HG03175 (cell line): ENCODE results near the gene CTR9.

Experiments
- ATAC-seq: cut with Tn5 transposase; IDR thresholded peaks from one replicate; pipeline ENCODE4 v1.9.1; 2021; ENCODE audit warnings: mild to moderate bottlenecking, moderate library complexity; ENCODE audit not compliant: unreplicated experiment

The CTR9 gene

GRCh38 chr11:10742460-10743208, 8.4 kb upstream of the CTR9 start:
- no peak for ATAC-seq

DNA sequence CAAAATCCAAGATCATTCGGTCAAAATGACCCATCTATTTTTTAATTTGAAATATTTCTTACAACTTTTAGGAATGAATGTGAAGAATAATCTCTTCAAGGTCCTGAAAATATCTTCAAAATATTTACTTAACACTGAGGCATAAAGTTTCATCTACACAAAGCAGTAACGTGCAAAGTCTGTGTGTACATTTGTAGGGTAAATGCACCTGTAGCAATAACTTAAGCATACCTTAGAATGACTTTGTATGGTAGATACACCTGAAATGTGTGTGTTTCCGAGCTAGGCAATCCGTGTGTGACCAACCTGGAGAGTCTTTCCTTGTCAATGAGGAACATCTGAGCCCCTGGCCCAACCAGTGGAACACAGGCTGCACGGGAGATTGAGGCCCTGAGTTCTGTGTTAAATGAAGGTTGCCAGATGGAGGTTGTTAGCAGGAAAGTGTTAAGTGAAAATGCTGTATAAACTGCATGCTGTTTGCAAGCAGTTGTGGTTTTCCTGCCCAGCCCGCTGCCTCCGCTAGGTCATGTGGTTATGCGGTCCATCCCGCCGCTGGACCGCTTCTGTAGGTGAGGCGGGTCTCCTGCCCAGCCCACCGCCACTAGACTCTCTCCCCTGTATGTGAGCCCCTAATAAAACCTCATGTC, 7.6 kb upstream of the CTR9 start:
- ATAC-seq: no peak

DNA sequence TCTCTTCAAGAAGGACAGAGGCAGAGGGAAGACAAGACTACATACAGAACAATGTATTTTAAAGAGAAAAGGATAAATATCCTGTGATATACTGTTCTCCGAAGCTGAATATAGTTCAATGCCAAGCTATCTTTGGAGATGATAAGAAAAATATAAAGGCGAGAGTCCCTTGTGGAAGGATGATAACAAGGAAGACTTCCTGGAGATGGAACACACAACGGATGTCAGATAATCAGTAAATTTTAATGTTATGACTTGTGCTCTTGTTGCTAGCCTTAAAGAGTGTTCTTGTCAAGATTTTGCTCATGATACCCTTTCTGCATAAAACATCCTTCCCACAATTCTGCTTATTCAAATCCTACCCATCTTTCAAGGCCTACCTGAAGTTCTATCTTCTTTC, 6.8 kb upstream of the CTR9 start:
- ATAC-seq: no peak

DNA sequence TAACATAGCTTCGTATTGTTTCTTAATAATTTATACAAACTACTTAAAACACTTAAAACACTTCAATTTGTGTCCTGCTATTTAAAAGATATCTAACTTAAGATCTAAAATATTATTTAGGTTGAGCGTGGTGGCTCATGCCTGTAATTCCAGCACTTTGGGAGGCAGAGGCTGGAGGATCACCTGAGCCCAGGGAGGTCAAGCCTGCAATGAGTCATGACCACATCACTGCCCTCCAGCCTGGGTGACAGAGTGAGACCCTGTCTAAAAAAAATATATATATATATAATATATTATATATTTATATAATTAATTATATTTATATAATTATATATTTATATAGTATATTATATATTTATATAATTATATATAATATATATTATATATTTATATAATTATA, 4.2 kb upstream of the CTR9 start:
- ATAC-seq: no peak

GRCh38 chr11:10747733-10748132, 3.3 kb upstream of the CTR9 start:
- ATAC-seq: no peak

DNA sequence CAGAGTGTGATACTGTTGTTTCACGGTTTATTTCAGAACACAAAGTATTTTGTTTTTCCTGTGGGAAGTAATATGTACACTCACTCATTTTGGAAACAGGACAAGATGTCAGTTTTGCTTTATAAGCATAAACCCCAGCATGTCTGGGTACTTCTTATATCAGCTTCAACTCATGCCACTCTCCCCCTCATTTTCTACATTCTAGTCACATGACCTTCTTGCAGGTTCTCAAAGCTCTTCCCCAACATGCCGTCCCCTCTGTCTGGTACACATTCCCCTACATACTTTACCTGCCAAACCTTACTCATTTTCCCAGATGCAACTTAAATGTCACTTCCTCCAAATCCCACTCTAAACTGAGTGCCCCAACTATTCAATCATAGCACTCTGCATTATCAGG, 1.6 kb upstream of the CTR9 start:
- no peak for ATAC-seq

DNA sequence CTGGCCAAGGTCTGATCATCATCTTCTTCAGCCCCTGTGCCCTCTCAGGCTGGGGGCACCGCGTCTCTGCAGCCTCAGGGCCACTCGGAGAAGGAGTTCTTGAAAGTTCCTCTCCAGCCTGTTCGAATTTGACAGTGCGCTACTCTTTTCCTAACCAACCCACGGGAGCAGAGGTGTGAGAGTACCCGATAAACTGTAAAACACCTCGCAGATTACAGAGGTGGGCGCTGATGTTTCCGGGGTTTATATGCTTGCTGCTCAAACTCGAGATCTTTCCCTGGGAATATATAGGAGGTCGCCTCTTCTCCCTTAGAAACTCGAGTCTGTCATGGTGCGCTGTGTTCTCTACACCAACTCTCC, 515 bp downstream of the CTR9 start:
- ATAC-seq: no peak

GRCh38 chr11:10752061-10752460, 1.0 kb downstream of the CTR9 start:
- ATAC-seq: no peak

- ATAC-seq: no peak
Observed at GRCh38 chr11:10752486-10752885, 1.4 kb downstream of the CTR9 start.

- no peak for ATAC-seq
Observed at GRCh38 chr11:10758957-10759356, 7.9 kb downstream of the CTR9 start.

DNA sequence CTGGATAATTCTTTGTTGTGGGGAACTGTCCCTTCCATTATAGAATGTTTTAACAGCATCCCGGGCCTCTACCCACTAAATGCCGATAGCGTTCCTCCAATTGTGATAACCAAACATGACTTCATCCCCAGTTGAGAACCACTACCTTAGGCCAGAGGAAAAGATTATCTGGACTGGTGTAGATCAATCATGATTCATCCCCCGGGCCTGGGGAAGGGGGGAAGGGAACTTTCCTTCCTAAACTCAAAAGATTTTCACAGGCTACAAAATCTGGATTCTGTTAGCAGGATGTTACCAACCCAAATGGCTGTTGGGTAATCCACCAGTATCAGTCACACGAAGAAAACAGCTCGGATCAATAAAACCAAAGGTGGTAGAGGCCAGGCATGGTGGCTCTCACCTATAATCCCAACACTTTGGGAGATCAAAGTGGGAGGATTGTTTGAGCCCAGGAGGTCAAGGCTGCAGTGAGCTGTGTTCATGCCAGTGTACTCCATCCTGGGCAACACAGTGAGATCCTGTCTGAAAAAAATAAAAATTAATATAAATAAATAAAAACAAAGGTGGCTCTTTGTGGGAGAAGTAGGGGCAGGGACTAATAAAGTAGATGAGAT, 10.1 kb downstream of the CTR9 start:
- no peak for ATAC-seq

- peak; percentile 81 for ATAC-seq
Observed at GRCh38 chr11:10762185-10762584, 11.1 kb downstream of the CTR9 start.

DNA sequence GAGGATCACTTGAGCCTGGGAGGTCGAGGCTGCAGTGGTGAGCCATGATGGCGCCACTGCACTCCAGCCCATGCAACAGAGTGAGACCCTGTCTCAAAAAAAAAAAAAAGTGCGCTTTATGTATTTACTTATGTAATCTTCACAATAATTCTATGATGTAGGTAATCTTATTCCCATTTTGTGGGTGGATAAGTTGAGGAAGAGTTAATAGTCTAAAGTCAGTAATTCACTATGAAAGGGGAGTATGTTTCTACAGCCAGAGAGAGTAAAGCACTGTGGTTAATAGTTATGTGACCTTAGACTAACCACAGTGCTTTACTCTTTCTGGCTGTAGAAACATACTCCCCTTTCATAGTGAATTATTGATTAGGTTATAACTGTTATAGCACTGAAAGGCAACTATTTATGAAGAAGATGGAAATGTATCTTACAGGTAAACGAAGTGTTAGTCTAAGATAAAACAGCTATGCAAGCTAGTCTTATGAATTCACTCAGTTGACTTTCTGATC, 11.9 kb downstream of the CTR9 start:
- peak; percentile 68 for ATAC-seq

DNA sequence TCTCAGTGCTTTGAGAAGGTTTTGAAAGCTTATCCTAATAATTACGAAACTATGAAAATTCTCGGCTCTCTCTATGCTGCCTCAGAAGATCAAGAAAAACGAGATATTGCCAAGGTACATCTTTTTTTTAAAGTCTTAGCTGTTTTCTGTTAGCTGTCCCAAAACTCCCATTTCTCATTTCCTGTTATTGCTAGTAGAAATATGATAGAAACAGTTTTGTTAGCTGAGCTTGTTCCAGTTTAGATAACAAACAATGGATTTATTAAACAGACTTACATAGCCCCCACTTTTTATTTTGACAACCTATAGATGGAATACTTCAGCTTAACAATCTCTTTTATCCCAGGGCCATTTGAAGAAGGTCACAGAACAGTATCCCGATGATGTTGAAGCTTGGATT, 12.7 kb downstream of the CTR9 start:
- ATAC-seq: no peak

DNA sequence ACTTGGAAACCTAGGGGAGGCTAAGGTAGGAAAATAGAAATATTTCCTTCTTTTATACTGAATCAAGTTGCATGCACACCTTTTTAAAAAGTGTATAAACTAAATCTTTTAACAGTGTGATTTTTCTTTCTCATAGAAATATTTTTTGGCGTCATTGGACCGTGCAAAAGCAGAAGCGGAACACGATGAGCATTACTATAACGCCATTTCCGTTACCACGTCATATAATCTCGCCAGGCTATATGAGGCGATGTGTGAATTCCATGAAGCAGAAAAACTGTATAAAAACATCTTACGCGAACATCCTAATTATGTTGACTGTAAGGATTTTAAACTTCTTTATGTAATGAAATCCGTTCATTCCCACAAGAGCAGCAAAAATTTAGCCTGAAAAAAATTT, 13.4 kb downstream of the CTR9 start:
- no peak for ATAC-seq

DNA sequence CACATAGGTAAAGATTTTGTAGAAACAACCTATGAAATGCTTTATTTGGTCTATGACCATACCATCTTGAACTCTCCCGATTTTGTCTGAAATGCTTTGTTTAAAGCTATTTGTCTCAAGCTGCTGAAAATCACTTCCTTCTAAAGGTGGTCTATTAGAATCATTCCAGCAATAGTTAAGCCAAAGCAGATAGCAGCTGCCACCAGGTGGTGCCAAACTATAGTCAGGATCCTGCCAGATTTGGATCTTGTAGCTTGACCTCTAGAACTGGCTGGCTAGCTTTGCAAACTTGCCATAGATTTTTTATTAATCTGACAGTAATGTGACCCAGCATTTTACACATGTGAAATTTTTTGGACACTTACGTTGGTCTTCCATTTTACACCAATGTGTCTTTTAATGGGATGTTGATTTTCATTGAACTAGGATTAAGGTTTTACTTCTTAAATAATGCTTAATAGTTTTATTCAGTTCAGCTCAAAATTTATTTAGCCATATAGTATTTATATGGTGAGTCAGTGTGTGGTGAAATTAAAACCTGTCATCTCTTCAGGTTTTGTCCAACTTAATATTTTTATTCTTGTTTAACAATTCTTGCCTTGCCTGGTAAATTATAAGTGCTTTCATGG, 19.7 kb downstream of the CTR9 start:
- no peak for ATAC-seq

- ATAC-seq: no peak
Observed at GRCh38 chr11:10771457-10771856, 20.4 kb downstream of the CTR9 start.

DNA sequence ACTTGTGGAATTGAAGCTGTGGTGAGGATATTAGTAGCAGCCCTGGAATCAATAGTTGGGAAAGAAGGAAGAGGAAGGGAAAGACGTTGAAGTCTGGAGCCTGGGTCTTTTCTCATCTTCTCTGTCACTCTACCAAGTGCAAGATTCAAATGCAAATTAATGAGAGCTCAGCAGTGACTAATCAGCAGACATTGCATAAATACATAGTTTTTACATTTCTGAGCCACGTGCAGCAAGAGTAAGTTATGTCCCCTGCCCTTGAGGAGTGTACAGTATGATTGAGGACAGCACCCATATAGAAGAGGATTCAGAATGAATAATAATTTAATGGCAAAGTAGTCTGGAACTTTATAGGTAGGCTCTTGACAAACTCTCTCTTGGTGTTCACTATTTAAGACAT, 23.8 kb downstream of the CTR9 start:
- no peak for ATAC-seq

GRCh38 chr11:10777393-10777793, 26.3 kb downstream of the CTR9 start:
- no peak for ATAC-seq

GRCh38 chr11:10777806-10778205, 26.8 kb downstream of the CTR9 start:
- ATAC-seq: no peak

GRCh38 chr11:10778217-10778970, 27.3 kb downstream of the CTR9 start:
- no peak for ATAC-seq
